ENCODE measurements around the gene NRAS. TPM values are rescaled to one million over a fixed set of nuclear protein-coding genes. Genes with fewer than 3 reads are reported as not detected.

NRAS gene
- total and polyA plus RNA-seq, 9 of the 15 experiments (the other 6 are each of a cell fraction or from before 2014, with no cell fraction given) = 40.7 to 94.5 (median 75.4) TPM

- no peak for TF ChIP-seq TSHZ1 (CRISPR knock-in tag; IDR thresholded peaks at IDR 0.05)
- no peak for TF ChIP-seq TRIM24 (IDR thresholded peaks at IDR 0.05)
Measured at GRCh38 chr1:114670083-114671010, 46.2 kb downstream of the NRAS start (continued).

GRCh38 chr1:114669562-114670082, 46.9 kb downstream of the NRAS start, which contains the start of gene DENND2C:
DENND2C (minus strand) TSS chr1:114670049; CDS start chr1:114625984, 44,065 bp downstream.
- H4K20me1 ChIP-seq (replicated peaks; ENCODE audit: control insufficient read depth, insufficient read depth, low read length) = no peaks in the 10 kb centered on the region
- ChIA-PET POLR2A (interaction anchor here (2.2 kb wide), 1 partner anchor 11 kb away, joined by 7 read pairs; no protein-coding TSS in a partner anchor), CTCF (ENCODE audit: low intra/inter-chr PET ratio) (interaction anchor here (2.7 kb wide), 1 partner anchor 323 kb away, joined by 8 read pairs; no protein-coding TSS in a partner anchor)
- peak within 1 kb of the TSS in 1 of 2 experiments; percentile 85; a peak in 2 of 4 replicates for H3K9ac ChIP-seq (ENCODE audit: insufficient read depth in 1 of 2, low read depth in 2 of 2, low read length in 2 of 2)
- intact Hi-C loops (cut with micrococcal nuclease) (no loop called here), in situ Hi-C loops (cut with MboI) (no loop called here)
- H2AFZ ChIP-seq (ENCODE audit: low read depth, low read length) = peak within 1 kb of the TSS; percentile 91
- H3K36me3 ChIP-seq (ENCODE audit: control insufficient read depth, insufficient read depth, low read length) = no peaks in the 10 kb centered on the region
- peak within 1 kb of the TSS; percentile 81 for H3K4me2 ChIP-seq (ENCODE audit: insufficient read depth, low read length)
- no peak for FAIRE-seq
- H3K4me1 ChIP-seq (replicated peaks in 1 of 2; ENCODE audit: control insufficient read depth in 2 of 2, insufficient read depth in 2 of 2, low read length in 2 of 2) = peaks cover 4 to 13% of the 10 kb centered on the region in 2 experiments; a peak in 3 of 5 replicates
- BruUV-seq (replicated peaks) = no TSS peak
- WGBS (ENCODE audit: insufficient coverage, low coverage, missing lambda C conversion rate) = 14% methylated on average over 40 of the region's 50 CpGs
- no peak for DNase-seq (ENCODE audit: extremely low read depth in 1 of 4, low spot score in 3 of 4)
- H3K27ac ChIP-seq (ENCODE audit: extremely low read depth, low read depth, low read length) = no peak within 1 kb of the TSS
- ATAC-seq = peak; percentile 82
- H3K4me3 ChIP-seq = peak within 1 kb of the TSS; percentile 45
- no peaks in the 10 kb centered on the region for H3K9me3 ChIP-seq (replicated peaks; ENCODE audit: control insufficient read depth, insufficient read depth, low read depth, low read length)
- no peaks in the 10 kb centered on the region for H3K9me1 ChIP-seq (ENCODE audit: control insufficient read depth, insufficient read depth, low read length)
- H3K79me2 ChIP-seq (ENCODE audit: control insufficient read depth, insufficient read depth, low read length) = no peaks in the 10 kb centered on the region
- peaks cover 0 to 11% of the 10 kb centered on the region in 2 experiments; a peak in 2 of 5 replicates for H3K27me3 ChIP-seq (ENCODE audit: control insufficient read depth in 2 of 2, insufficient read depth in 2 of 2, low read length in 2 of 2)
- TF ChIP-seq BACH1 (tag; IDR thresholded peaks at IDR 0.05) = no peak
- TF ChIP-seq BHLHE40 (IDR thresholded peaks at IDR 0.05; ENCODE audit: low read length) = no peak
- no peak for TF ChIP-seq ZNF518B (CRISPR knock-in tag; IDR thresholded peaks at IDR 0.05)
- TF ChIP-seq ZNF3 (CRISPR knock-in tag; IDR thresholded peaks at IDR 0.05) = no peak
- TF ChIP-seq, protein P1, sequence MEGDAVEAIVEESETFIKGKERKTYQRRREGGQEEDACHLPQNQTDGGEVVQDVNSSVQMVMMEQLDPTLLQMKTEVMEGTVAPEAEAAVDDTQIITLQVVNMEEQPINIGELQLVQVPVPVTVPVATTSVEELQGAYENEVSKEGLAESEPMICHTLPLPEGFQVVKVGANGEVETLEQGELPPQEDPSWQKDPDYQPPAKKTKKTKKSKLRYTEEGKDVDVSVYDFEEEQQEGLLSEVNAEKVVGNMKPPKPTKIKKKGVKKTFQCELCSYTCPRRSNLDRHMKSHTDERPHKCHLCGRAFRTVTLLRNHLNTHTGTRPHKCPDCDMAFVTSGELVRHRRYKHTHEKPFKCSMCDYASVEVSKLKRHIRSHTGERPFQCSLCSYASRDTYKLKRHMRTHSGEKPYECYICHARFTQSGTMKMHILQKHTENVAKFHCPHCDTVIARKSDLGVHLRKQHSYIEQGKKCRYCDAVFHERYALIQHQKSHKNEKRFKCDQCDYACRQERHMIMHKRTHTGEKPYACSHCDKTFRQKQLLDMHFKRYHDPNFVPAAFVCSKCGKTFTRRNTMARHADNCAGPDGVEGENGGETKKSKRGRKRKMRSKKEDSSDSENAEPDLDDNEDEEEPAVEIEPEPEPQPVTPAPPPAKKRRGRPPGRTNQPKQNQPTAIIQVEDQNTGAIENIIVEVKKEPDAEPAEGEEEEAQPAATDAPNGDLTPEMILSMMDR (IDR thresholded peaks at IDR 0.05 in 2 of 3, conservative IDR thresholded peaks at IDR 0.05 in 1 of 3; ENCODE audit: insufficient read depth in 2 of 3, low read depth in 1 of 3, low read length in 3 of 3) = no peak
- TF ChIP-seq SNRNP70 (optimal IDR thresholded peaks at IDR 0.05; ENCODE audit: low read depth, low read length) = no peak
- TF ChIP-seq SMAD1 (IDR thresholded peaks at IDR 0.05; ENCODE audit: low read depth, low read length, partially characterized antibody) = no peak
- TF ChIP-seq ZNF668 (CRISPR knock-in tag; IDR thresholded peaks at IDR 0.05) = no peak
